Suppressor macrophage treated with lipopolysaccharide for 1 hour (primary cell): ENCODE data around the gene ZNRD2.
A peak's percentile ranks its signal among the peaks of the same experiment; 100 is the strongest.
"Not testable (repeated sequence)": the region's sequence is repeated elsewhere in the genome, so short reads cannot be mapped to it uniquely, and the experiment has no call there.

Source experiments
- DNase-seq, 3 donors: peaks; one replicate each; pipeline ENCODE4 v3.0.0-alpha.2; 2020 to 2022

Gene ZNRD2

DNA sequence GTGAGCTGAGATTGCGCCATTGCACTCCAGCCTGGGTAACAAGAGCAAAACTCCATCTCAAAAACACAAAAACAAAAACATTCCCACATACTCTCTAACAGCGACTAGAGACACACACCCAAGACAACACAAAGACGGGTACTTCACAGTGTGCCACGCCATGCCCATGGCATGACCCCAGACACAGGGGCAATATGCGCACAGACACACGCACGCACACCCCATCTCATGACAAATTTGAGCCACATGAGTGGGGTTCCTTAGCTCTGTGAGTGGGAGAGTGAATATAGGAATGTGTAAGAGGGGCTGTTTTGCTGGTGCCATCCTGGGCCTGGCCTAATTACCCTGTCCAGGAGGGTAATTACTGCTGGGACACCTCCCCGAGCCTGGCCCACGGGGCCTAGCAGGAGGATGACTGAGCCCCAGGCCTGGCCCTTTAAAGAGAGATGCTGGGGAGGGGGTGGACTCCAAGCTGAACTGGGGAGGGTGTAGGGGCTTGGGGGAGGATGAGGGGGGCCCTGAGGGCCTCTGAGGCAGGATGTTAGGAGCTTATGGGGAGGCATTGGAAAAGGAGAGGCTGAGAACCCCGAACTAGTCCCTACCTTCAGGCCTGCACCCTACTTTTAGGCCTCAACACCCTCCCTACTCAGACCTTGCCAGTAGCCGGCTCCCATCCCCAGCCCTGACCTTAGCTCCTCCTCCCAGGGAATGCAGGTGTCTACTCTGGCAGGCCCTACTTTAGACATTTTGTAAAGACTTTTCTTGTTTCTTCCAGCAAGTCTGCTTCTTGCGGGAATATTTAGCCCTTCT is 13.6 kb upstream of the ZNRD2 start:
- no peak for DNase-seq

DNA sequence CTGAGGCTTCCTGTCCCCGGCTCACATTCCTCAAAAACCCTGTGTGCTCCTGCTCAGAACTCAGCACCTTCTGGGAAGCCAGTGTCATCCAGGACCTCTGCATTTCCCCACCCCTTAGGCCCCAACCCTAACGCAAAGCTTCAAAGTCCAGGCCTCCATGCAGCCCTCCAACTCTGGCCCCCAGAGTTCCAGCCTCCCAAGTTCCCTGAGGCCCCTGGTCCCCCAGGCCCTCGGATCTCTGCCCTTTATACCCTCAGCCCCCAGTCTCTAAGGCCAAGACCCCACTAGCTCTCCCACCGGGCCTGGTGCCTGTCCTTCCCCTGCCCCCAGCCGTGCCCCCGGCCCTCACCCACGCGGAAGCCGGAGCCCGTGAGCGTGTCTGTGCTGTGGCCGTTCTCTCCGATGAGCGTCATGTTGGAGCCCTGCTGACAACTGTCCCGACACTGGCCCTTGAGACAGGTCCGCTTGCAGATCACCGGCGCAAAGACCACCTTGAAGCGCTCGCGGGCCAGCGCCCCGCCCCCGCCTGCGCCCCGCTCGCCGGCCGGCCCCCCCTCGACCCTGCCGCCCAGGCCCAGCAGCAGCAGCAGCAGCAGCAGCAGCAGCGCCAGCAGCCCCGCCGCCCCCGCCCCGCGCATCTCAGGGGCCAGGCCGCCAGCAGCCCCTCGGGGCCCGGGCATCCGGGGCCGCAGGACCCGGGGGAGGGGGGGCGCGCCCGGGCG is 12.8 kb upstream of the ZNRD2 start:
- no peak for DNase-seq

DNA sequence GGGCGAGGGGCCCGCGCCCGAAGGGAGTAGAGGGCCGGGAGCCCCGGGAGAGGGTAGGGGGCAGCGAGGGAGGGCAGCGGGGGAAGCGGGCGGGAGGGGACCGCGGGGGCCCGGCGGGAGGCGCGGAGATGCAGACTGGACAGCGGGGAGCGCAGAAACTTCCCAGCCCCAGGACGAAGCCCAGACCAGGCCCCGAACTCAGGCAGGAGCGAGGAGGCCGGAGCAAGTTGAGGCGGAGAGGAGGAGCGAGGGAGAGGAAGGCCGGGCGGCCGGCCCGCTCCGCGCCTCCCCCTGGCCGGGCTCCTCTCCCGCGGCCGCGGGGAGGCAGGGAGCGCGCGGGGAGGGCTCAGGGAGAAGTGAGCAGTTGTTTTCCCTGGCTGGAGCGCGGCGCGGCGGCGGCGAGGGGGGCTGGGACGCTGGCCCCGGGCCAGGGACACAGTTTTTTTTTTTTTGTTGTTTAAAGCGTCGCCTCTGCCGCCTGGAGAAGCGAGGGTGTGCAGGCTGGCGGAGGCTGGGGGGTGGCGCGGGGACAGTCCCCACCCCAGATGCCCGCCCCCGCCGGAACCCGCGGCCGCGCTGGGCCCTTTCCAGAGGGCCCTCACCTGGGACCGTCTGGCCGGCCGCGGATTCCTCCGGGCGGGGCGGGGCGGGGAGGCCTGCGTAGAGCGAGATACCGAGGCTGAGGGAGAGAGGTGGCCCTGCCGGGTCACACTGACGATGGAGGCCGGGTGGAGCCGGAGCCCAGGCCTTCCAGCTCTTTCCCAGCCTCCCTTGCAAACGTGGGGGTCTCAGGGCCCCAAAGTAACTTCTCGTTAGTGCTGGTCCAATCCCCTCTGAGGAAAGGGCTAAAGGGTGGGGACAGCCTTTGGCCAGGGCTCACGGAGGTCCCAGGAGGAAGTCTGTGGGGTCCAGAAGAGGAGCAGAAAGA is 12.0 kb upstream of the ZNRD2 start, which contains the start of gene LTBP3:
Gene LTBP3 (minus strand): TSS at position 358 of the 928 bp plus-strand sequence. CDS start 400 bp downstream, outside the sequence.
- DNase-seq = peak; percentile 63 to 86 (median 67)

DNA sequence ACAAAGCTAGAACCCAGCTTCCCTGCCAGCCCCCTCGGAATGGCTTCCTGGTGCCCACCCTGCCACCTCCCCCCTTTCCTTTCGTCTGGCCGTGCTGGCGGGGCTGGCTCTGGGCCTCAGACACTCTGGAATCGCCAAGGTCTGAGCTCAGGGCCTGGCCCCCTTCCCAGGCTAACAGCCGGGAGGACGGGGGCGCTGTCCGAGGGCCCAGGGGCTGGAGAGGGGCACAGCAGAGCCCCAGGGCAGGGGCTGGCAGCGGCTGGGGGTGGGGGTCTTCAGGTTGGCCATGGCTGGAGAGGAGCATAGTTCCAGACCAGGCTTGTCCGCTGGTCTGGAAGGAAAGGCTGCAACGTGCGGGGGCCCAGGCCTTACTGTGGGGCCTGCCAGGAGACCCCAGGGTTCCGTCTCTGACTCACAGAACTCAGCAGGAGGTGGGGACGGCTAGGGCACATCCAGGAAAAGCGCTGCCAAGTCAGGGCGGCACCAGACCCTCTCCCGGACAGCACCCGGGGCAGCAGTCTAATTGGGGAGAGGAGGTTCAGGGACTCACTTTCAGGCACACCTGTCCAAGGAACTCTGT is 11.3 kb upstream of the ZNRD2 start:
- no peak for DNase-seq

DNA sequence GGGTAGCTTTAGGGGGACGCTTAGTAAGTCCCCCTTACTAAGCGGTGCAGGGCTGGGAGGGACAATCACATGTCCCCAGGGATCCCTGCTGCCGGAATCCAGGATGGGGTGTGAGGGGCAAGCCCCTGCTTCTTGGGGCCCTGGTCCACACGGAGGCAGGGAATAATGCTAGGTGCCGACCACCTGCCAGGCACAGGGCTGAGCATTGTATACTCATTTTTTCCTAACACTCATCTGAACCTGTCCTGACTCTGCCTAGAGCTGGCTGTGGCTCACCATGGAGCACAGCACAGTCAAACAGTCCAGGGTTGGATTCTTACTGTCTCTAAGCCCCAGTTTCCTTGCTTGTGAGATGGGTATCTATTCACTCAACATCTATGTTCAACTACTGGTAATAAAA is 10.7 kb upstream of the ZNRD2 start:
- DNase-seq = no peak

DNA sequence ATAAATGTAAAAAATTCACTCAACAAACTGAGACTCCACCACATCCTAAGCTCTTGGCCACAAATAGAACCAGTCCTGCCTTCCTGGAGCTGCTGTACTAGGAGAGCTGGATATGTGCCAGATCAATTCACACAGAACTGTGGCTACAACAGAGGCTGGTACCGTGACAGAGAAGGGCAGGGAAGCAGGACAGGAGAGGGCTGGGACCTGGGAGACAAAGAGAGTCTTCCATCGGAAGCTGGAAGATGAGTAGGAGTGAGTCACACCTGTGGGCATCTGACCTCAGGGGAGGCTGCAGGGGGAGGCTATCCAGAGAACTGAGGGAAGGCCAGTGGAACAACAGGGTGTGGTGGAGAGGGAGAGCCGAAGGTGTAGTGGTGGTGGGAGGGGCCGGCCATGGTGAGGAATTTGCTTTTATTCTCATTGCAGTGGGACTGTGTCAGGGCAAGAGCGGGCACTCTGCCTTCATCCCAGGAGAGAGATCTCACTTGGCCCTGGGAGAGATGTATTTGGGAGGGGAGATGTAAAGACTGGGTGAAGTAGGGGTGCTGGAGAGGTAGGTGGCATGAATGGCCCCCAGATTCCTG is 10.2 kb upstream of the ZNRD2 start:
- no peak for DNase-seq

DNA sequence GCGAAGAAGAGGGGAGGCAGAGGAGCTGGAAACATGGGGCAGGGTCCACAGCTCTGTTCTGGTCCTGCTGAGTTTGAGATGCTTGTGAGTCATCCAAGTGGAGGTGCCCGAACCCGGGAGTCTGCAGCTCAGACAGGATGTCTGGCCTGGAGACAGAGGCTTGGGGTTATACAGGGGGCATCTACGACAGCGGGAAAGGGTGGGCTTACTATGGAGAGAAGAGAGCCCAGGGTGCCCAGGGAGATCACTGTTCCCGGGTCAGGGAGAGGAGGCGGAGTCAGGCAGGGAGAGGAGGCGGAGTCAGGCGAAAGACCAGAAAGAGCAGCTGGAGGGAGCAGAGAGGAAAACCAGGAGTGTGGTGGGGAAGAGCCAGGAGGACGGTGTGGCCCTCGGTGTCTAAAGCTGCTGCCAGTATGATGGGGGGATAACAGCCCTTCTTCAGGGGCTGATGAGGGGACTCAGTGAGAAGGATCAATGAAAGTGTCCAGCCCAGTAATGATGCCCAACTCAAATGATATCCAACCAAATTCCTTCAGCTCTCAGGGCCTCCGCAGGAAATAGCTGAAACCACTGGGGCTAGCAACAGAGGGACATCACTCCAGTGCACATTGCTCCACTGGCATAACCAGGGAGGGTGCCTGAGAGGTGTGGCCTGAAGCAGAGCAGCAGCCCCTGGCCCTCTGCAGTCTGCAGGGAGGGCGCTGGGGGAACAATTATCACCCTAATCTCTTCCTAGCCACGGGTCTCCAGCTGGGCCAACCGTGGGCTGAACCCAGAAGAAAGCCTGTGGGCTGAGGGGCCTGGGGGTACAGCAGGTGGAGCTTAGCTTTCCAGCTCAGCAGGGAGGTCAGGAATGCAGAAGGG is 9.5 kb upstream of the ZNRD2 start:
- no peak for DNase-seq

DNA sequence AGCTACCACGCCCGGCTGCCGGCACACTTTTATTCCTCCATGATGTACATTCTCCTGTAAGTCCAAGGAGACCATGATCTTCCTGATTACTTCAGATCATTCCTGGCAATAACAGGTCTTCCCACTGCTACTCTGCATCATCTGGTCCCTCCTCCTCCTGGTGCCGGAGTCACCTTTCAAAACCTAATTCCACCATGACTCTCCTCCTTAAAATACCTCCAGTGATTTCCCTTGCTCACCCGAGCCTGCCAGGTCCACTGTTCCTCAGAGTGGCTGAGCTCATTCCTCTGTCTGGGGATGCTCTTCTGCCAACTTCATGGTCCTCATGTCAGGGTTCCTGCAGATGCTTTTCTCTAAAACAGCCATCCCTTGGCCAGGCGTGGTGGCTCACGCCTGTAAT is 8.3 kb upstream of the ZNRD2 start:
- DNase-seq = no peak

DNA sequence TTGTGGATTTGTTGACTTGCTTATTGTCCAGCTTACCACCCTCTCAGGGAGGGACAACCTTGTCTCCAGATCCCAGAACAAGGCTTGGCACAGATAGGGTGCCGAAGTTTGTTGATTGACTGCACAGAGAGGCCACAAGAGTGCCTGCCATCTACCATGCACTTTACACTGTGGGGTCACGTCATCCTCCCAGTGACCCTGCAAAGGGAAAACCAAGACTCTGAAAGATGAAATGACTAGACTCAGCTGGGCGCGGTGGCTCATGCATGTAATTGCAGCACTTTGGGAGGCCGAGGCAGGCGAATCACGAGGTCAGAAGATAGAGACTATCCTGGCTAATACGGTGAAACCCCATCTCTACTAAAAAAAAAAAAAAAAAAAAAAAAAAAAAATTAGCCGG is 7.5 kb upstream of the ZNRD2 start:
- no peak for DNase-seq

DNA sequence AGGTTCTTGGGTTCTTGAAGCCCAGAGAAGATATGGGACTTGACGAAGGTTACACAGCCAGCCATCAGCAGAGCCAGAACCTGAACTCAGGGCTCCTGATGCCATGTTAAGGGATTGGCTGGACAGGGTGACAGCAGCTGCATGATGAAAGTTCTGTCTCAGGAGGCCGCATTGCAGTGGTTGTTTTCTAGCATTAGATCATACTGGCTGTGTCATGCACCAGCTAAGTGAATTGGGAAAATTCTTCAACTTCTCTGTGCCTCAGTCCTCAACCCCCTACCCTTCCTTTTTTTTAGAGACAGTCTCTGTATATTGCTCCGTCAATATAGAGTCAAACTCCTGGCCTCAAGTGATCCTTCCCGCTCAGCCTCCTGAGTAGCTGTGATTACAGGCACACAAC is 6.7 kb upstream of the ZNRD2 start:
- DNase-seq = peak; percentile 45 to 55 (median 51)

DNA sequence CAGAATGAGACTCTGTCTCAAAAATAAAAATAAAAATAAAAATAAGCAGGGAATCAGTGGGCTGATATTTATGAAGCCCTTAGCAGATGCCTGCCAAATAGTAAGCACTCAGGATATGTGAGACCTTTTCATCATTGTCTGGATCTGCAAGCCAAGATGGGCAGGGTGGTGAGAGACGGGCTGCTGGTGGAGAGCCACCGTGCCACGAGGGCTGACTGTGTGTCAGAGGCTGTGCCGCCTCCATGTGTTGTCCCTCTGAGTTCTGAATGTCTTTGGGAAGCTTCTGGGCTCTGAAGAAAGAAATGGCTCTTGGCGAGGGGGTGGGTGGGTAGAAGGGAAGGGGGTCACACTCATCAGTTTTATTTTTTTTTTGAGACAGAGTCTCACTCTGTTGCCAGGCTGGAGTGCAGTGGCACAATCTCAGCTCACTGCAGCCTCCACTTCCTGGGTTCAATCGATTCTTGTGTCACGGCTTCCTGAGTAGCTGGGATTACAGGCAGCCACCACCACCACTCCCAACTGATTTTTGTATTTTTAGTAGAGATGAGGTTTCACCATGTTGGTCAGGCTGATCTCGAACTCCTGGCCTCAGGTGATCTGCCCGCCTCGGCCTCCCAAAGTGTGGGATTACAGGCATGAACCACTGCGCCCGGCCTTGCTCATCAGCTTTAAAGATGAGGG is 5.3 kb upstream of the ZNRD2 start:
- not testable (repeated sequence) for DNase-seq

DNA sequence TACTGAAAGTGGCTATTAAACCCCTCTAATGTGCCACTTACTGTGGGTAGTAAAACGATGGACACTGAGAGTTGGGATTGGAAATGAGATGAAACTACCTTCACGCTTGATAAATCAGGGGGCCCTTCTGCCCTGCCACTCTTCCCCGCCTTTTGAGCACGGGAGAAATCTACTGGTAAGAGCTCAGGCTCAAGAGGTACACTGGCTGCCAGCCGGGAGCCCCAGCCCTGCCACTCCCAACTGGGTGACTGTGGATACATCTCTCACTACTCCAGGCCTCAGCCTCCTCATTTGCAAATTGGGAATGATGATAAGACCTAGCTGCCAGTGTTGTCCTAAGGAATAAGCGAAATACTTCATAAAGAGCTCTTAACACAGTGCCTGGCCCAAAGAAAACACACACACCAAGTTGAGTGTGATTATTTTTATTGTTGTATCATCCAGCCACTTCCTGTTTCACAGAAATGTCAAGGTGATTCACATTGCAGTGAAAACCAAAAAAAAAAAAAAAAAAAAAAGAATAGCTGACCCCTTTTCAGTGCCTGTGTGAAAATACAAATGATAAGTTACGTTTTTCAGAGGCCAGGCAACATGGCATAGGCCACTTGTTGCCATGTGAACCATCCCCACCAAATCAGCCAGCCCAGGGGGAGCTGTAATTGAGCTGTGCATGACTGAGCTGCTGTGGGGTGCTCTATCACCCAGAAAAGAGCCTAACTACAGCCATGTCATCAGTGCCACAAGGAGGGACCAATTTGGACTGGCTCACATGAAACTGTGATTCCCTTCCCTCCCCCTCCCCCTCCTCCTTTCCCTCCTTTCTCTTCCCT is 4.4 kb upstream of the ZNRD2 start:
- DNase-seq = no peak

DNA sequence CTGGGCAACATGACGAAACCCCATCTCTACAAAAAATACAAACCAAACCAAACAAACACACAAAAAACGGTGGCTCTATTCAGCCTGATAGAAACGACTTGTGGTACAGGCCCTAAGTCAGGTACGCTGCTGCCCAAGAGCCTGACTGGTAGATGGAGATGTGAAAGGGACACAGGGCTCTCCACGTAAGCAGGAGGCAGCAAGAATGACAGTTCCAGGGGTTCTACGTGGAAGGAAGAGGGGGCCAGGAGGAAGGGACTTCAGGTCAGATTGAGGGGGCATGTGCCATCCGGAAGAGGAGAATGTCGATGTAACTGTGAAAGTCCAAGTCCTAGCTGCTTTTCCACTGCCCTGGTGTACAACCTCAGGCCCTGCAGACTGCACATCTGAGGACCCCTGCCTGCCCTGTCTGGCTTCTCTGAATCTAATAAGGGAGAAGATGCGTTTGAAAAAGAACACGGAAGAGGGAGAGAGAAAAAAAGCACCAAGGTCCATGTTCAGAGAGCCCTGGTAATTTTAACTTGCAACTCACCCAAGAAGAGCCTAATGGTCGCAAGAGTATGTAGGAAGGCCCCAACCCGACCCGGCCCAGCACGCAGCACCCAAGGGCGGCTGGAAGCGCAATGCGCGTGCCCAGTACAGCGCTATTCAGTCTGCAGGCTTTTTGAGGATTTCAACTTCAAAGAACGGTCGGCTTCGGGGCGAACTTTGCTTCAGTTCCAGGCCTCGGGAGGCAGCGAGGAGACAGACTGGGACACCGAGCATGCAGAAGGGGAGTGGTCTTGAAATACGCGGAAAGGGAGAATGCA is 909 bp upstream of the ZNRD2 start:
- peak in 1 of 3 donors; percentile 52 for DNase-seq

DNA sequence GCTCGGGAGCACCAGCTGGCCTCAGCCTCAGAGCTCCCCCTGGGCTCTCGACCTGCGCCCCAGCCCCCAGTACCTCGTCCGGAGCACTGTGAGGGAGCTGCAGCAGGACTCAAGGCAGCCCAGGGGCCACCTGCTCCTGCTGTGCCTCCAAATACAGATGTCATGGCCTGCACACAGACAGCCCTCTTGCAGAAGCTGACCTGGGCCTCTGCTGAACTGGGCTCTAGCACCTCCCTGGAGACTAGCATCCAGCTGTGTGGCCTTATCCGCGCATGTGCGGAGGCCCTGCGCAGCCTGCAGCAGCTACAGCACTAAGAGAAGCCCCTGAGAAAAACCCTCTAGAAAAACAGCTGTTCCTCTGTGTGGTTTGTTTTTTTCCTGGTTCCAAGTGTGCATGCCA is 1.1 kb downstream of the ZNRD2 start:
- no peak for DNase-seq

DNA sequence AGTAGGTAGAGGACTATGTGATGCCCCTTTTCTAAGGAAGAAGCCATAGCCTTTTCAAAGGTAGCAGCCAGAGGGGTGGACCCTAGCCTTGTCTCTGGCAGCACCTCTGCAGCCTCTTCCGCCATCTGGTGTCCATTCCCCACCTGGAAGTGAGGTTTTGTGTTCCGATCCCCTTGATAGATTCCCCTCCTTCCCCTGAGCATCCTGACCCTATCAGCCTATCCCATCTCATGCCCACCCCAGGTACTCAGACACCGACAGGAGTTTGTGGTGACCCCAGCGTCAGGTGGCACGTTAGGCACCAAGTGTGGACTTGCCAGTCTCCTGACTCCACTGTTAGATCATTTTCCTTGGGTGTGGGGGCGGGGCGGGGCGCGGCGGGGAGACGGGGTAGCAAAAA is 1.7 kb downstream of the ZNRD2 start:
- DNase-seq = no peak

DNA sequence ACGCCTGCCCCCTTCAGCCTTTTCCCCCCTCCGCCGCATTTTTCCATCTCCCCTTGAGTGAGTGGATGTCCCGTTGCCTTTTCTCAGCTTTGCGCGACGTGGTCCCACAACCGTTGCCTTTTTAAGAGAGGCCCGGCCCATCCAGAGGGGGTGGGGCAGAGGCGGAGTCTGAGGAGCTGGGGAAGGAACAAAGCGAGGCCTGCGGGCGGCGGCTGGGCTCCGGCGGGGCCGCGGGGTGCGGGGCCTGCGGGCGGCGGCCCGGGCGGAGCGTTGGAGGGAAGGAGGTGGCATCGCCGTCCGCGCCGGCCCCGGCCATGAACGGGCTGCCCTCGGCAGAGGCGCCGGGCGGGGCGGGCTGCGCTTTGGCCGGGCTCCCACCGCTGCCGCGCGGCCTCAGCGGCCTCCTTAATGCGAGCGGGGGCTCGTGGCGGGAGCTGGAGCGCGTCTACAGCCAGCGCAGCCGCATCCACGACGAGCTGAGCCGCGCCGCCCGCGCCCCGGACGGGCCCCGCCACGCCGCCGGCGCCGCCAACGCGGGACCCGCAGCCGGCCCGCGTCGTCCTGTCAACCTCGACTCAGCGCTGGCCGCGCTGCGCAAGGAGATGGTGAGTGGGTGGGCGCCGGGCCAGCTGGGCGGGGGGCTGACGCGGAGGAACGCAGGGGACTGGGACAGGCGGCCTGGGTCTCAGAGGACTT is 2.2 kb downstream of the ZNRD2 start, which contains the start of gene FAM89B:
Gene FAM89B (plus strand): TSS at position 183 of the 696 bp plus-strand sequence. CDS start 132 bp downstream, at position 315.
- DNase-seq = peak; percentile 90 to 95 (median 92)

DNA sequence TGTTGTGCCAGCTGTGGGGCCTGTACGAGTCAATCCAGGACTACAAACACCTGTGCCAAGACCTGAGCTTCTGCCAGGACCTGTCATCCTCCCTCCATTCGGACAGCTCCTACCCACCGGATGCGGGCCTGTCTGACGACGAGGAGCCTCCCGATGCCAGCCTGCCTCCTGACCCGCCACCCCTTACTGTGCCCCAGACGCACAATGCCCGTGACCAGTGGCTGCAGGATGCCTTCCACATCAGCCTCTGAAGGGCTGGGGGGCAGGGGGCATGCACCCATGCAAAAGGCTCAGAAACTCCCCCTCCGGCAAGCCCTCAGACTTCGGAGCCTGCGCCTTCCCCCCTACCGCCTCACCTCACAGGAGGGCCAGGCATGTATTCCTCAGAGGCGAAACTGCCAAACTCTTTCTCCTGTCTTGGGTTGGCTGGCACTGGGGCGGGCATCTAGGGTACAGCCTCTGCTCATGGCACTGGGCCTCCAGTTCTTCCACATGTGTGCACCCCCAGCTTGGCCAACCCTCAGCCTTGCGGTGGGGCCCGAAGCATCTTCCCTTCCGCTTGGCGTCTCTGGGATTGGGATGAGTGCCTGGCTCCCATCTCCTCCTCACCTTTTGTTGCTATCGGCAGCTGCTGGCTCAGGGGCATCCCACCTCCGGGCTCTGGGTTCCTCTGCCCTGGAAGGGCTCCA is 3.3 kb downstream of the ZNRD2 start:
- DNase-seq = no peak
